Measurements from ENCODE around the gene SHROOM2.

The SHROOM2 gene

DNA sequence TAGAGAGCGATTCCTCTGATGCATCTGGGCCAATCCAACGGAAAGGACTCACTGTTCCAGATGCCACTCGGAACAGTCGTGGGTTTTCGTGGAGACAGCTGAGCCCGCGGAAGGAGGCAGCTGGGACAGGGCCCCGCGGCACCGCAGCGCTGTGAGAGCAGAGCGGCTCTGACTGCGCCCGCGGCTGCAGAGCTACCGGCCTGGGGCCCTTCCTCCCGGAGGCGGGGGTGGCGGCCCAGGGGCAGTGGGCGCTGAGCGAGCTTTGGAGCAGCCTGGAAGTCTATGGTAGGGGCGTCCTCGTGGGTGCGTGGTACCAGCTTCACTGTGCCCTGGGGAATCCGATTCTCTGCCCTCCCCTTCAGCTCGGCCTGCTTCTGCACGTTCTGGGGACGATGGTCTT lies 205.8 kb downstream of the SHROOM2 start:
- Histone ChIP-seq H3K27ac (no peak overlapping the region), H3K4me1 (peaks cover 0 to 4% (median 0%) of the 10 kb centered on the region in 4 donors), H3K4me3 (no peak overlapping the region), H3K9me3 (no peaks in the 10 kb centered on the region), H3K36me3 (no peaks in the 10 kb centered on the region), H3K27me3 (no peaks in the 10 kb centered on the region)
- intact Hi-C loops (cut with DNase I; ENCODE audit: low total_unique reads) = no loop called here
- no peak for DNase-seq
- TF ChIP-seq, protein P1, sequence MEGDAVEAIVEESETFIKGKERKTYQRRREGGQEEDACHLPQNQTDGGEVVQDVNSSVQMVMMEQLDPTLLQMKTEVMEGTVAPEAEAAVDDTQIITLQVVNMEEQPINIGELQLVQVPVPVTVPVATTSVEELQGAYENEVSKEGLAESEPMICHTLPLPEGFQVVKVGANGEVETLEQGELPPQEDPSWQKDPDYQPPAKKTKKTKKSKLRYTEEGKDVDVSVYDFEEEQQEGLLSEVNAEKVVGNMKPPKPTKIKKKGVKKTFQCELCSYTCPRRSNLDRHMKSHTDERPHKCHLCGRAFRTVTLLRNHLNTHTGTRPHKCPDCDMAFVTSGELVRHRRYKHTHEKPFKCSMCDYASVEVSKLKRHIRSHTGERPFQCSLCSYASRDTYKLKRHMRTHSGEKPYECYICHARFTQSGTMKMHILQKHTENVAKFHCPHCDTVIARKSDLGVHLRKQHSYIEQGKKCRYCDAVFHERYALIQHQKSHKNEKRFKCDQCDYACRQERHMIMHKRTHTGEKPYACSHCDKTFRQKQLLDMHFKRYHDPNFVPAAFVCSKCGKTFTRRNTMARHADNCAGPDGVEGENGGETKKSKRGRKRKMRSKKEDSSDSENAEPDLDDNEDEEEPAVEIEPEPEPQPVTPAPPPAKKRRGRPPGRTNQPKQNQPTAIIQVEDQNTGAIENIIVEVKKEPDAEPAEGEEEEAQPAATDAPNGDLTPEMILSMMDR (IDR thresholded peaks at IDR 0.05) = no peak

- H3K36me3 ChIP-seq = no peaks in the 10 kb centered on the region
- peaks cover 0 to 4% (median 0%) of the 10 kb centered on the region in 4 donors for H3K4me1 ChIP-seq
- H3K9me3 ChIP-seq = no peaks in the 10 kb centered on the region
- no peak for DNase-seq
- TF ChIP-seq, protein P1 (IDR thresholded peaks at IDR 0.05) = no peak
- no peak overlapping the region for H3K27ac ChIP-seq
- intact Hi-C loops (cut with DNase I; ENCODE audit: low total_unique reads) = no loop called here
- H3K27me3 ChIP-seq = no peaks in the 10 kb centered on the region
- no peak overlapping the region for H3K4me3 ChIP-seq
These were observed 206.5 kb downstream of the SHROOM2 start for GRCh38 chrX:9992724-9993123.

DNA sequence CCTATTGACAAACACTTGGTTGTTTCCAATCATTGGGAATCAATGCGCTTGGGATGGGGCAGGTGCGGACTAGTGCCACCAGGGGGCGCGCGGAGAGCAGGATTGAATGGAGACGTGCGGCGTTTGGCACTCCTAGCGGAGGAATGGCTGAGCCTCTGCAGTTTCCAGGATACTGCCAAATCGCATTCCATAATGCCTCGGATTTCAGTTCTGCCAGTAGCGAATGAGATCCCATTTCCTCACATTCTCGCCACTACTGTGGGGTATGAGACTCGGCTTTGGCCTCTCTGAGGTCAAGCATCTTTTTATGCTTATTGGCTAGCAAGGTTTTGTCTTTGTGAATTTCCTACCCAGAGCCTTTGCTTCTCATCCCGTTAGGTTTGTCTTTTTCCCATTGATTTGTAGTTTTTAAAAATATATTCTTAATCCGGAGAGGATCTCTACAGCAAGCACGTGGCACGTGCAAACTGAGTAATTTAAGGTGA lies 209.7 kb downstream of the SHROOM2 start:
- peak; percentile 79 to 85 for DNase-seq
- no peaks in the 10 kb centered on the region for H3K27me3 ChIP-seq
- no peak overlapping the region for H3K27ac ChIP-seq
- intact Hi-C loops (cut with DNase I; ENCODE audit: low total_unique reads) = loop anchor here (2.0 kb wide), 1 partner anchor 123 kb away; no protein-coding TSS in a partner anchor
- H3K9me3 ChIP-seq = no peaks in the 10 kb centered on the region
- H3K4me1 ChIP-seq = peaks cover 0 to 4% (median 0%) of the 10 kb centered on the region in 4 donors
- TF ChIP-seq, protein P1 (IDR thresholded peaks at IDR 0.05) = peak; percentile 80 to 98
- H3K36me3 ChIP-seq = no peaks in the 10 kb centered on the region
- no peak overlapping the region for H3K4me3 ChIP-seq

DNA sequence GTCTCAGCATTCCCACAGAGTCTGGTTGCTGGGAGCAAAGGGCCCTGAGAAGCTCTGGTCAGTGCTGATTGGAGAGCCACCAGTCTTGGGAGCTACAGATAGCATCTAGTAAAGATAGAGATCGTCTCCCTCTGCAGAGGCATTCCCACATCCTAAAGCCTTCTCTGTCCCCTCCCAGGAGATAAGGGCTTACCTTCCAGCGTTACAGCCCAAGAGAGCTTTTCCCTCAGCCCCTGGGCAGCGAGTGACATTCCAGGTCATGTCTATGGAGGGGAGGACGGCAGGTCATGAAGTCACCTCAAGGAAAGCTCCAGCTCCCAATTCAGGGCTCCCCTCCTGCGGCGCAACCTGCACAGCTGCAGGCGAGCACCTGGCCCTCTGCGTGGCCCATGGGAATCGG lies 210.8 kb downstream of the SHROOM2 start:
- no peak for DNase-seq
- H3K27ac ChIP-seq = no peak overlapping the region
- no peaks in the 10 kb centered on the region for H3K27me3 ChIP-seq
- no peak overlapping the region for H3K4me3 ChIP-seq
- TF ChIP-seq, protein P1 (IDR thresholded peaks at IDR 0.05) = no peak
- intact Hi-C loops (cut with DNase I; ENCODE audit: low total_unique reads) = no loop called here
- peaks cover 0 to 4% (median 0%) of the 10 kb centered on the region in 4 donors for H3K4me1 ChIP-seq
- H3K9me3 ChIP-seq = no peaks in the 10 kb centered on the region
- no peaks in the 10 kb centered on the region for H3K36me3 ChIP-seq

DNA sequence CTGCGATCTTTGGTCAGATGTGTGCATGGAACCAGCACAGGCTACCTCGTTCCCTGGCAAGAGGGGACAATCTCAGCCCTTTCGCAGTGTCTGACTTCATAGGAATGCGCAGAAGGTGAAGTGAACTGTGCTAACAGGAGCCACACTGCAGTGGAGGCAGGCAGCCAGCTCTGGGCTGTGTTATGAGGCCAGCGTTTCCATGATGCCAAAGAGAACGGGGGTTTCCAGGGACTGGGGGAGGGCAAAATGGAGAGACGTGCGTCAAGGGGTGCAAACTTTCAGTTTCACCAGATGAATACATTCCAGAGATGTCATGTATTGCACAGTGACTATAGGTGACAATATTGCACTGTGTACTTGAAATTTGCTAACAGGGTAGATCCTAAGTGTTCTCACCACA lies 211.3 kb downstream of the SHROOM2 start:
- no peaks in the 10 kb centered on the region for H3K9me3 ChIP-seq
- H3K4me3 ChIP-seq = no peak overlapping the region
- no peaks in the 10 kb centered on the region for H3K36me3 ChIP-seq
- peaks cover 0 to 4% (median 0%) of the 10 kb centered on the region in 4 donors for H3K4me1 ChIP-seq
- no peak for DNase-seq
- H3K27ac ChIP-seq = no peak overlapping the region
- intact Hi-C loops (cut with DNase I; ENCODE audit: low total_unique reads) = no loop called here
- no peaks in the 10 kb centered on the region for H3K27me3 ChIP-seq
- TF ChIP-seq, protein P1 (IDR thresholded peaks at IDR 0.05) = no peak
